Right lobe of liver (tissue), 6 donors: ENCODE data around the gene CMTM5. TPM values are rescaled to one million over a fixed set of nuclear protein-coding genes. Genes with fewer than 3 reads are reported as not detected.
"Not testable (repeated sequence)": the region's sequence is repeated elsewhere in the genome, so short reads cannot be mapped to it uniquely, and the experiment has no call there.

Experiments used
- ATAC-seq, 4 donors: fragments of 200-7000 bp; cut with Tn5 transposase; one replicate each; pipeline ENCODE4 v1.9.1; 2020; ENCODE audit warnings: mild to moderate bottlenecking in 4 of 4, moderate library complexity in 4 of 4
- DNase-seq, 3 donors: peaks; one replicate each; pipeline ENCODE4 v3.0.0-alpha.2; 2020
- H3K27ac ChIP-seq, 3 donors: fragments of 200-600 bp; one replicate each; pipeline ENCODE4 v1.8.0; 2022
- H3K27me3 ChIP-seq, 2 donors: fragments of 200-600 bp; one replicate each; pipeline ENCODE4 v1.8.0; 2022
- H3K36me3 ChIP-seq, 4 donors: fragments of 200-600 bp; sonication (generic) in 1 of 4; one replicate each; pipeline versions ENCODE4 v1.5.1 to v1.8.0; 2017 to 2022; ENCODE audit warnings: control low read depth in 1 of 4
- H3K4me1 ChIP-seq, 4 donors: fragments of 200-600 bp; sonication (generic) in 1 of 4; one replicate each; pipeline versions ENCODE4 v1.5.1 to v1.8.0; 2017 to 2022; ENCODE audit warnings: control low read depth in 1 of 4
- H3K4me3 ChIP-seq, 3 donors: fragments of 200-600 bp; one replicate each; pipeline ENCODE4 v1.8.0; 2022
- H3K9me3 ChIP-seq, 4 donors: fragments of 200-600 bp; sonication (generic) in 1 of 4; one replicate each; pipeline versions ENCODE4 v1.5.1 to v1.8.0; 2017 to 2022; ENCODE audit warnings: control low read depth in 1 of 4
- CTCF ChIP-seq, 4 donors: fragments of 200-600 bp in 3 of 4; fragments of 450-650 bp in 1 of 4; IDR thresholded peaks; one replicate each; pipeline versions ENCODE4 v1.5.1 to v1.8.0; 2016 to 2022; ENCODE audit warnings: antibody characterized with exemption in 4 of 4, mild to moderate bottlenecking in 2 of 4
- POLR2A ChIP-seq: fragments of 450-650 bp; IDR thresholded peaks from one replicate; pipeline ENCODE4 v1.6.1; 2017; ENCODE audit warnings: antibody characterized with exemption, mild to moderate bottlenecking
- WGBS: methylation state at CpG from one replicate; pipeline ENCODE4 v1.1.6; 2018; ENCODE audit warnings: low coverage, low lambda C conversion rate; ENCODE audit not compliant: insufficient coverage; ENCODE audit errors: missing lambda C conversion rate; 5-methylcytosine and 5-hydroxymethylcytosine counted together
- intact Hi-C, 2 donors: fragments of 100-400 bp; cut with DNase I; formaldehyde crosslinking; loops; one replicate each; pipeline versions ENCODE4 v1.11.2 to v1.14.1; 2022
- total RNA-seq, 6 experiments: library from RNA; depleted of rRNA in 2 of 6; stranded (reverse); fragments of >200 nt in 2 of 6; fragmentation: NEBNext Ultra II Directional in 3 of 6; extraction: Animal tissue kit (Norgen Biotek cat#: 25700) in 3 of 6; gene quantifications; one replicate each; pipeline versions ENCODE4 v1.1.0 to v1.2.4, GENCODE V29; 2016 to 2023
- donor health status: DM: no; HTN: yes; CAD: no.
- donor health status: DM: no; HTN: no; CAD: no.
- donor health status: DM: no; HTN: no; CAD: no.
- donor health status: DM: no; HTN: yes; CAD: no.
- donor health status: DM: no; HTN: yes; CAD: no.

The CMTM5 gene
- total RNA-seq, 6 experiments from 2014 or later = 0.32 to 0.49 TPM; not detected in 4

- WGBS = 57% methylated on average over 1 of the region's 1 CpG
- intact Hi-C loops = loop anchor here in 1 of 2 donors (10.0 kb wide), 1 partner anchor 262 kb away; no protein-coding TSS in a partner anchor
- Histone ChIP-seq H3K4me3 (no peak overlapping the region), H3K36me3 (no peaks in the 10 kb centered on the region), H3K9me3 (no peaks in the 10 kb centered on the region), H3K27me3 (no peaks in the 10 kb centered on the region), H3K4me1 (no peaks in the 10 kb centered on the region), H3K27ac (no peak overlapping the region)
- TF ChIP-seq CTCF (IDR thresholded peaks at IDR 0.05) = no peak
- TF ChIP-seq POLR2A = no peak
- ATAC-seq (no peak), DNase-seq (no peak)
Measured at GRCh38 chr14:23386999-23387398, 10.2 kb downstream of the CMTM5 start.

GRCh38 chr14:23387916-23388882 is 11.4 kb downstream of the CMTM5 start:
- 48% methylated on average over 10 of the region's 26 CpGs for WGBS
- Histone ChIP-seq H3K4me1 (no peaks in the 10 kb centered on the region), H3K27ac (no peak overlapping the region), H3K36me3 (no peaks in the 10 kb centered on the region), H3K4me3 (no peak overlapping the region), H3K9me3 (no peaks in the 10 kb centered on the region), H3K27me3 (no peaks in the 10 kb centered on the region)
- TF ChIP-seq CTCF (IDR thresholded peaks at IDR 0.05) = no peak
- no peak for DNase-seq
- no peak for ATAC-seq
- intact Hi-C loops = loop anchor here in 1 of 2 donors (10.0 kb wide), 1 partner anchor 263 kb away; no protein-coding TSS in a partner anchor

- TF ChIP-seq POLR2A (no peak), CTCF (IDR thresholded peaks at IDR 0.05) (no peak)
- 93% methylated on average over 2 of the region's 8 CpGs for WGBS
- DNase-seq (no peak), ATAC-seq (no peak)
- Histone ChIP-seq H3K4me3 (no peak overlapping the region), H3K27me3 (no peaks in the 10 kb centered on the region), H3K9me3 (no peaks in the 10 kb centered on the region), H3K36me3 (no peaks in the 10 kb centered on the region), H3K4me1 (no peaks in the 10 kb centered on the region), H3K27ac (no peak overlapping the region)
- intact Hi-C loops = loop anchor here in 1 of 2 donors (10.0 kb wide), 1 partner anchor 264 kb away; no protein-coding TSS in a partner anchor
Measured at GRCh38 chr14:23388996-23389395, 12.2 kb downstream of the CMTM5 start.

- H3K27ac ChIP-seq = no peak overlapping the region
- H3K4me1 ChIP-seq = no peaks in the 10 kb centered on the region
- H3K4me3 ChIP-seq = no peak overlapping the region
- DNase-seq (no peak), ATAC-seq (no peak)
- no peak for TF ChIP-seq CTCF (IDR thresholded peaks at IDR 0.05)
- no peak for TF ChIP-seq POLR2A
- intact Hi-C loops = loop anchor here in 1 of 2 donors (10.0 kb wide), 1 partner anchor 265 kb away; no protein-coding TSS in a partner anchor
- no peaks in the 10 kb centered on the region for H3K36me3 ChIP-seq
- no peaks in the 10 kb centered on the region for H3K27me3 ChIP-seq
- no peaks in the 10 kb centered on the region for H3K9me3 ChIP-seq
- 53% methylated on average over 11 of the region's 12 CpGs for WGBS
Measured at GRCh38 chr14:23389396-23389795, 12.6 kb downstream of the CMTM5 start.

- H3K4me3 ChIP-seq, ATAC-seq, H3K36me3 ChIP-seq, DNase-seq, H3K27me3 ChIP-seq, H3K9me3 ChIP-seq, H3K27ac ChIP-seq, H3K4me1 ChIP-seq: not testable (repeated sequence)
- 80% methylated on average over 1 of the region's 19 CpGs for WGBS
- intact Hi-C loops = loop anchor here in 1 of 2 donors (10.0 kb wide), 1 partner anchor 265 kb away; no protein-coding TSS in a partner anchor
Measured at GRCh38 chr14:23389871-23390270, 13.0 kb downstream of the CMTM5 start.
